GM19238 (cell line): ENCODE data around the gene SFSWAP.
A peak's percentile ranks its signal among the peaks of the same experiment; 100 is the strongest.
"Not testable (repeated sequence)": the region's sequence is repeated elsewhere in the genome, so short reads cannot be mapped to it uniquely, and the experiment has no call there.

Experiments
- DNase-seq: peaks from one replicate; pipeline ENCODE4 v3.0.0; 2011; ENCODE audit warnings: low spot score; ENCODE audit not compliant: insufficient read length

Gene SFSWAP

GRCh38 chr12:131735476-131736445 lies 24.9 kb downstream of the SFSWAP start:
- no peak for DNase-seq

- DNase-seq: no peak
Observed at GRCh38 chr12:131736446-131737149, 25.7 kb downstream of the SFSWAP start.

- DNase-seq: no peak
Observed at GRCh38 chr12:131737150-131737827, 26.4 kb downstream of the SFSWAP start.

DNA sequence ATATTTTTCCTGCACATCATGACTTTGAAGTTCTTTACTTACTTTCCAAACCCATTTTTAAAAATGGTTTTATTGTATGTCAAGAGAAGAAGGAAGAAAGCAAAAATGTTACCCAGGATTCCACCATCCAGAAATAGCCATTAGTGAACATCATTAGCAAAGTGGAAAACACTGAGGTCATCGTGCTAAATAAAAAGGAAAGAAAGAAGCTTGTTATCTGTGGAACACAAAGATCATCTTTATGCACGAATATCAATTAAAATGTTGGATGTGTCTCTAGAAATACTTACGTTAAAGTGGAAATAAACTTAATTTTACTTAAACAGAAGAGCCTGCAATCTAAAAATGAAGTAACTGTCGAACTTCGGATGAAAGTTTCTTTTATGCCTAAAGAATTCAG lies 27.3 kb downstream of the SFSWAP start:
- DNase-seq: no peak

DNA sequence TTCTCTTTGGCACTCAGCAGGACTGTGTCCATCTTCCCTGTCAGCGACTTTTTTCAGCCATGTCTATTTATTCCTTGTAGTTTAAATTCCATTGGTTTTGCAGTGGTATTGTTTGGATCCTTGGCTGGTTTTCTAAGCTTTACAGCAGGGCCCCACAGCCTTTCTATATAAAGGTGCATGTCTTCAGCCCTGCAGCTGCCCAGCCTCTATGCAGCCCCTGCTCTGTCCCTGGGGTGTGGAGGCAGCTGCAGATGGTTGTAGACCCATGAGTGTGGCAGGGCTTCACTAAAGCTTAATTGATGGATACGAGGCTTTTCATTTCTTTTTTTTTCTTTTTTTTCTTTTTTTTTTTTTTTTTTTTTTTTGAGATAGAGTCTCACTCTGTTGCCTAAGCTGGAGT lies 29.7 kb downstream of the SFSWAP start:
- DNase-seq: no peak

DNA sequence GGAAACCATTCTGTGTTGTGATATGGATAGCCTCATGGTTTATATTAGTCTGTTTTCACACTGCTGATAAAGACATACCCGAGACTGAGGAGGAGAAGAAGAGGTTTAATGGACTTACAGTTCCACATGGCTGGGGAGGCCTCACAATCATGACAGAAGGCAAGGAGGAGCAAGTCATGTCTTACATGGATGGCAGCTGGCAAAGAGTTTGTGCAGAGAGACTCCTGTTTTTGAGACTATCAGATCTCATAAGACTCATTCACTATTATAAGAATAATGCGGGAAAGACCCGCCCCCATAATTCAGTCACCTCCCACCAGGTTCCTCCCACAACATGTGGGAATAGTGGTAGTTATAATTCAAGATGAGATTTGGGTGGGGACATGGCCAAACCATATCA lies 31.9 kb downstream of the SFSWAP start:
- DNase-seq: not testable (repeated sequence)

DNA sequence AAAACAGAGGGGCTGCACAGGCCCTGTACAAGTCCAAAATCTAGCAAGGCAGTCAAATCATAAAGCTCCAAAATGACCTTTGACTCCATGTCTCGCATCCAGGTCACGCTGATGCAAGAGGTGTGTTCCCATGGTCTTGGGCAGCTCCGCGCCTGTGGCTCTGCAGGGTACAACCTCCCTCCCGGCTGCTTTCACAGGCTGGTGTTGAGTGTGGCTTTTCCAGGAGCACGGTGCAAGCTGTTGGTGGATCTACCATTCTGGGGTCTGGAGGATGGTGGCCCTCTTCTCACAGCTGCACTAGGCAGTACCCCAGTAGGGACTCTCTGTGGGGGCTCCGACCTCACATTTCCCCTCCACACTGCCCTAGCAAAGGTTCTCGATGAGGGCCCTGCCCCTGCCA lies 32.5 kb downstream of the SFSWAP start:
- not testable (repeated sequence) for DNase-seq

- not testable (repeated sequence) for DNase-seq
Observed at GRCh38 chr12:131743880-131744279, 33.0 kb downstream of the SFSWAP start.

- DNase-seq: not testable (repeated sequence)
Observed at GRCh38 chr12:131744675-131745074, 33.8 kb downstream of the SFSWAP start.

DNA sequence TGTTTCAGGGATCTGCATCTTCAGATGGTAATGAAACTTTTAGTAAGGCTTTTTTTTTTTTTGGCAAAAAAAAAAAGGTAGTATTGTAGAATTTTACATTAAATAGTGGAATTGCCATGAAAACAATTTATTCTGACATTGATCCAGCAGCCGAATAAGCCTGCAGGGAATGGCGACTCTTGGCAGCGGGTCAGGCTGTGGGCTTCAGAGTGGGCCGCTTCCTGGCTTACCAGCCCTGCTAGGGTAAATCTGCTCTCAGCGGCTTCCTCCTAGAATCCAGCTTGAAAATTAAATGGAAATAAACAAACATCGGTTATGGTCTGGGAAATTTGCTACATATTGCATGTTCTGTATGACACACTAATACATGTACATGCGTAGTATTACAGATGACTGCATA lies 34.8 kb downstream of the SFSWAP start:
- DNase-seq: no peak

GRCh38 chr12:131747276-131748177 lies 36.6 kb downstream of the SFSWAP start:
- no peak for DNase-seq

DNA sequence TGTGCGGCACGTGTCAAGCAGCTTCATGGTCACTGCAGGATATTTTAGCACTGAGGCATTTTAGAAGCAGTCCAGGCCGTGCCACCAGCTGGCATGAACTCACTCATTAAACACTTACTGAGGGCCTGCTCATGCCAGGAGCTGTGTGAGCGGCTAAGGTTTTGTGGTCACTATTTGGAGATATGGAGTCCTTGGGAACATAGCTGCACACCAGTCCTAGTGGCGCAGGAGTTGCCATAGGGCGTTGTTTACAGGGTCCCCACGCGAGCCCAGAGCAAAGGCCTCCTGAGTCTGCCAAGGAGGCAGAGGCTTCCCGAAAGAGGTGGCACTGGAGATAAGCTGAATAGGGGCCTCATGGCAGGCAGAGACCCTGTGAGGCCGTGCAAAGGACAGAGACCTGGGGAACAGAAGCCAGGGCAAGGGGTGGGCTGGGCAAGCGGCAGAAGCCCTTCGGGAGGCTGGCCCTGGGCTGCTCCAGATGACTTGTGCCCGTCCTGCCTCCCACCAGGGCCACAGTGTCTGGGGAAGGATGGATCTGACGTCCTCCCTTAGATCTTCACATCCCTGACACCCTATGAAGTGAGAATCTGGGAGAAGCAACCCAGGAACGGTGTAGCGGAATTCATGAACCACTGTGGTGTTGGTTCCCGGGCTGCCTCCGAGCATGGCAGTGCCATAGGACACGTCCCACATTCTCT lies 38.9 kb downstream of the SFSWAP start:
- DNase-seq: no peak

- DNase-seq: no peak
Observed at GRCh38 chr12:131751335-131751734, 40.4 kb downstream of the SFSWAP start.

- no peak for DNase-seq
Observed at GRCh38 chr12:131752451-131752850, 41.6 kb downstream of the SFSWAP start.

GRCh38 chr12:131753005-131753404 lies 42.1 kb downstream of the SFSWAP start:
- DNase-seq: no peak

- no peak for DNase-seq
Observed at GRCh38 chr12:131753757-131754156, 42.9 kb downstream of the SFSWAP start.

GRCh38 chr12:131754184-131754583 lies 43.3 kb downstream of the SFSWAP start:
- DNase-seq: no peak

DNA sequence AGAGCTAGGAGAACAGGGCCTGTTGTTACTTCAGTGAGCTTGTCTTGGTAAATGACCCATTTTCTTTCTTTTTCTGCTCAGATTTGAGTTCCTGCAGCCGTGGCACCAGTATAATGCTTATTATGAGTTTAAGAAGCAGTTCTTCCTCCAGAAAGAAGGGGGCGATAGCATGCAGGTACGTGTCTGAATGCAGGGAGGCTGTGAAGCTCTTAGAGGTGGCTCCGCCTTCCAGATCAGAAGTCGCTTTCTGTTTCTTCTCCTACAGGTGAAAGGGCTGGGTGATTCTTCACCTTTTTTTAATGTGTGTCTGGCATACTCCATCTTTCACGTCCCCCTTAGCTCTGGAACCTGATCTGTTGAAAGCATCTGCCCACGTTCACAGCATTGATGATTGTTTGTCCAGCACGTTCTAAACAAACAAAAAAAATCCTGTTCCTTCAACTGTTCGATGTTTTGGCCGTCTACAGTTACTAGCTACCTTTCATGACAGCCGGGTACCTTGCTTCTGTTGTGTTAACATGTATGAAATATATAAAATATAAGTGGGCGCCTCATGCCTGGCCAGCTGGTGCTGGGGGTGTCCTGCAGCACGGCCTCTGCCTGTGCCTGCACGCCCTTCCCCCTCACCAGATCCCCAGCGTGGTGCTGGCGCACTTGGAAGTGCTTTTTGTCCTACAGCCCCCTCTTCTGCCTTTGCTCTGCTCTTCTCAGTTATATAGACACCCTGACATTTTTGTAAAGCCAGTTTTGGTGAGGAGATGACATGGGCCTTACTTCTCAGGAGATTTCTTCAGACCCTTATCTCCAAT lies 44.6 kb downstream of the SFSWAP start:
- DNase-seq: peak; percentile 44

GRCh38 chr12:131756441-131756840 lies 45.6 kb downstream of the SFSWAP start:
- DNase-seq: no peak
